HG03095 (cell line): ENCODE measurements around the gene HEXD.

Source experiments
- ATAC-seq: cut with Tn5 transposase; IDR thresholded peaks from one replicate; pipeline ENCODE4 v1.9.1; 2021; ENCODE audit warnings: moderate library complexity; ENCODE audit not compliant: unreplicated experiment

The HEXD gene

DNA sequence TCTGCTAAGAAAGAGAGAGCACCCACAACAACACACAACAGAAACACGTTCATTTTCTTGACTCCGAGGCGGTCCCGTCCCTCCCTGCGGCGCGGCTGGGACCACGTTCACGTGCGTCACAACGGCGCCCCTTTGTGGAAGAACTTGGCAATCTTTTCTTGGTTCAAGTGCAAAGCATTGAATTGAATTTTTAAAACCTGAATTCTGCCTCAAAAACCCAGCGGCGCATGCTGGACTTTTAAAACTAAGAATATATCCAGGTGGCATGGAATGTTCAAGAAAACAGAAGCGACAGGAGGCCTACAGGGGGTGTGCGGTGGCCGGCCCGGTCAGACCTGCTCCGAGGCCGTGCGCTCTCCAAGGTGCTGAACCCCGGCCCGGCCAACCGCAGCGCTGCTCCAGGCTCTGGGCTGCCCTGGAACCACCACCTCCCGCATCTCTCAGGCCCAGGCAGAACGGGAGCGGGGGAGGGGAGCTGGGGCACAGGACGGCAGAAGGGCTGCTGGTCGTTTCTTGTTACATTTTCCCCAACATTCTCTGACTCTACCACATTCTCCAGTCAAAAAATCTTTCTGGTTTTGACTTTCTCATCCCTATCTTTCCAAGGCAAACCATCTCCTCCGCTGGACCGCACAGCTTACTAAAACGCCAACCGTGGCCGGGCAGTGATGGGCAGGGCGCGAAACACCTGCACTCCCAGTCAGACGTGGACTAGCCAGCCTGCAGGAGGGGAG is 3.4 kb upstream of the HEXD start:
- ATAC-seq = no peak

- ATAC-seq = no peak
Observed at GRCh38 chr17:82415336-82415735, 2.8 kb upstream of the HEXD start.

DNA sequence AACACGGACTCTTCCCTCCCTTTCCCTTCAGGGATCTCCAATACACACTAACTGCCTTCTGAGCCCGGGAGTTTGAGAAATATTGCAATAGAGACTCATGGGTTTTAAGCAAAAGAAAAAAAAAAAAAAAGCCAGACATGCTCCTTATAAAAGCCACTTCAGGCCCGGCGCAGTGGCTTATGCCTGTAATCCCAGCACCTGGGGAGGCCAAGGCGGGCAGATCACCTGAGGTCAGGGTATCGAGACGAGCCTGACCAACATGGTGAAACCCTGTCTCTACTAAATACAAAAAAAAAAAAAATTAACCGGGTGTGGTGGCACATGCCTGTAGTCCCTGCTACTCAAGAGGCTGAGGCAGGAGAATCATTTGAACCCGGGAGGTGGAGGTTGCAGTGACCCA is 2.4 kb upstream of the HEXD start:
- ATAC-seq = no peak

GRCh38 chr17:82416264-82416663 is 1.9 kb upstream of the HEXD start:
- ATAC-seq = no peak

- ATAC-seq = no peak
Observed at GRCh38 chr17:82416771-82417170, 1.4 kb upstream of the HEXD start.

- ATAC-seq = no peak
Observed at GRCh38 chr17:82419540-82419939, 1.4 kb downstream of the HEXD start.

DNA sequence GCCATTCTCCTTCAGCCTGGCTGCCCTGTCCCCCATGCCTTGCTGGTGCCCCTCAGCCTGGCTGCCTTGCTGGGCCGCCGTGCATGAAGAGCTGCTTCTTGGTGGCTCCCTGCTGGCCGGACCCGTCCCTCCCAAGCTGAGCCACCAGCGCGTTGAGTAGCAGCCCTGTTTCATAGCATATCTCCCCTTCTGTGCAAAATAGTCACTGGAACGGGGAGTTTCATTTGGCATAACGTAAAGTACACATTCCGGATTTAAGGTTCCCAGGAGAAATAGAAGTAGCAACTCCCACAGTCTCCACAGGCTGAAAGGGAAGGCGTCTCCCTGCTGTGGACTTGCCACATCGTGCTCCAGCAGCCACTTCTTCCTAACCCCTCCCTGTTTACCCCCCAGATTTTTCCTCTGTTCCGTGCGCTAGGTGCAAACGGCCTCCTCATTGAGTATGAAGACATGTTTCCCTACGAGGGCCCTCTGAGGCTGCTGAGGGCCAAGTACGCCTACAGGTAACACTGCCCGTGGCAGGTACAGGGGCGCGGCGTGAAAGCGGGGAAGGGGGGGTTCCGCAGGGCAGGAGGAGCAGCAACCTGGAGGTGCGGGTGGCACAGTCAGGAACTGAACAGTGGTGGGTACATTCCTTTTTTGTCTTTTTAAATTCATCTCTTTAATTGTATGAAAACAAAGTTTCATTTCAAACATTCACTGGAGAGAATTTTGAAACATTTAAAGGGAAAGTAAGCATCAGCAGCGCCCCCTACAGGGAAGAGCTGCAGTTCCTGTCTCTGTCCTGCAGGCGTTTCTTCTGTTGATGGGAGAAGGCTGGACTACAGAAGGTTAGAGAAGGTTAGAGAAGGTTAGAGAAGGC is 6.1 kb downstream of the HEXD start:
- ATAC-seq = no peak

- ATAC-seq = no peak
Observed at GRCh38 chr17:82424863-82425159, 6.7 kb downstream of the HEXD start.

DNA sequence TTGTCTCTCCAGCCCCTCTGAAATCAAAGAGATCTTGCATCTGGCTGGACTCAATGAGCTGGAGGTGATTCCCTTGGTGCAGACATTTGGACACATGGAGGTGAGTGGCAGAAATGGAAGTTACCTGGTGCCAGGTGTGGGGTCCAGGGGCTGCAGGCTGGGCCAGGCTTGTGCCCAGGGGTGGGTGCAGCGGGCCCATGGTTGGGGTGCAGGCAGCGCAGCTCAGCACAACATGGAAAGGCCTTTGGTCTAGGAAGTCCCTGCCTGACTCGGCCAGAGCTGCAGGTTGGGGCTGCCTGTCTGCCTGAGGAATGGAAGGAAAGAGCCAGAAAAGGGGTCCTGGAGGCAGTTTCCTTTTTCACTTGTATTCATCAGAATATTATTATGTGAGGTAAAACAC is 10.4 kb downstream of the HEXD start:
- no peak for ATAC-seq

DNA sequence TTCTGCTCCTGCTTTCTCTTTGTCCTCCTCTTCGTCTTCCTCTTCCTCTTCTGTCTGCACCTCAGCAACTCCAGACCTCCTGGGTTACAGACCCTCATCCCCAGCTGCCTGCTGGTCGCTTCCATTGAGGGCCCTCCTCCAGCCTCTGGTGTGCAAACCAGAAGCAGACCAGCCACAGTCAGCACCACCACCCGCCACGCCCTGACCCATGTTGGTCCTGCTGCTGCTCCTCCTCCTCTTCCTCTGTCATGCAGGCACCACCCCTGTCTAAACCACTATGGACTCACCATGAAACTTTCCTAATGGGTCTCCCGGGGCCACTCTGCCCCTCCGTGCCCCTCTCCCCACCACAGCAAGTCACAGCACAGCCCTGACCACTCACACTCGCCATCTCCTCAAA is 11.7 kb downstream of the HEXD start:
- no peak for ATAC-seq

- ATAC-seq = no peak
Observed at GRCh38 chr17:82432017-82432416, 13.9 kb downstream of the HEXD start.

DNA sequence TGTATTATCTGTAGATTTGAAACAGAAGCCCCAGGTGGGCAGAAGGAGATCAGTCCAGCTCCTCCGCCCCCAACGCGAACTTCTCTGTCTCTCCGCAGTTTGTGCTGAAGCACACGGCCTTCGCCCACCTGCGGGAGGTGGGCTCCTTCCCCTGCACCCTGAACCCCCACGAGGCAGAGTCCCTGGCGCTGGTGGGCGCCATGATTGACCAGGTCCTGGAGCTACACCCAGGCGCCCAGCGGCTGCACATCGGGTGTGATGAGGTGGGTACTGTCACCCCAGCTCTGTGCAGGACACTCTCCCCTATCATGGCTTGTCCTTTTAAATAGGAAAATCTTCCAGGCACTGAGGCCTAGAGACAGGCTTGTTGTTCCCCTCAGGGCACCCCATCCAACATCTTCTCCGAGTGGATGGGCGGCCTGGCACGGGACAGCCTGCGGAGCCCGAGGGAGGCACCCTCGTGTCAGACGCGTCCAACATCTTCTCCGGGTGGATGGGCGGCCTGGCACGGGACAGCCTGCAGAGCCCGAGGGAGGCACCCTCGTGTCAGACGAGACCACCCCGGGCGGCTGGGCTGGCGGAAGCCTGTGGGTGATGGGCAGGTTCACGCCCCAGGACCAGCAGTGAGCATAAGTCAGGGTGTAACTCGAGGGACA is 15.5 kb downstream of the HEXD start:
- ATAC-seq = no peak

GRCh38 chr17:82434216-82434565 is 16.0 kb downstream of the HEXD start:
- no peak for ATAC-seq

DNA sequence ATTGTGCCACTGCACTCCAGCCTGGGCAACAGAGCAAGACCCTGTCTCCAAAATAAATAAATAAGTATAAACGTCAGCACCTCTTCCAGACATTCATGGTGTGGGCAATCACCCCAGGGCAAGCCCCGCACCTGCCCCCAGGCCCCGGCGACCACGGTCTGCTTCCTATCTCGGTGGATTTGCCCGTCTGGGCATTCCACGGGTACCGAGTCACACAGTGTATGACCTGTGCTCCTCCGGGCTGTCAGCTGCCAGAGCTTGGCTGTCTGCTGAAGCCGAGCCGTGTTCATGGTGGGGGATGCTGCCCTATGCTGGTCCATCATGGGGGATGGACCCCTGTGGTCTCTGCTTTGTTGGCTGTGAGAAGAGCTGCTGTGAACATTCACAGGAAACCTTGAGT is 17.0 kb downstream of the HEXD start:
- no peak for ATAC-seq

DNA sequence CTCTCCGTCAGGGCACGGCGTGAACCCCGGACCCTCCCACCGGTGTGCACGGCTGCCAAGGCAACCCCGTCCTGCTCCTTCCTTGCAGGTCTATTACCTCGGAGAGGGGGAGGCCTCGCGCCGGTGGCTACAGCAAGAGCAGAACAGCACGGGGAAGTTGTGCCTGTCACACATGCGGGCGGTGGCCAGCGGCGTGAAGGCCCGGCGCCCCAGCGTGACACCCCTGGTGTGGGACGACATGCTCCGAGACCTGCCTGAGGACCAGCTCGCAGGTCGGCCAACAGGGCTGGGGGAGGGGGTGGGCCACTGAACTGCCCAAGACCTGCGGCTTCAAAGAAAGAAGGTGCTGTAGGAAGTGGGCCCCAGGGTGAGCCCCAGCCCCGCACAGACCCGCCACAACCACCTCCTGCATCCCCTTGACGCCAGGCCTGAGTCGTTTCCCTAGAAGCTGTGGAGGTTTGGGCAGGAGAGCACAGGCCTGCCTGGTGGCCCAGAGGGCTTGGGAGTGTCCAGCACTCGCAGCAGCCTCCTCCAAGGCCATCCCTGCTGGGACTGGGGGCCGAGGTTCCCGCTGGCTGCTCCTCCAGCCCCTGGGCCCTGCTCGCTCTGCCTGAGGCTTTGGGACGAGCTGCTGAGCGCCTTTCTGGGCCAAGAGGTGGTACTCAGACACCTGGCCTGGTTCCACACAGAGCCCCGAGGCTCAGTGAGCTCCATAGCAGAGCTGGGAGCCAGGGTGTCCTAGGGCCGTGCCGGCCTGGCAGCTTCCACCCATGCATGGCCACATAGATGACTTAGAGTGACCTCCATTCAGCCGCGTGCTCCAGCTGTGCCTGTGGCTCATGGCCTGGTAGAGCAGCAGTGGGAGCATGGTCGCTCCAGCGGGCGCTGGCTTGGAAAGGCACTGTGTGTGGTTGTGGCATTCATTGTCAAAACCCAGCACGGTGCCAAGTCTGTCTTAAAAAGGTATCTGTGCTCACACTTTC is 17.7 kb downstream of the HEXD start:
- ATAC-seq = no peak

GRCh38 chr17:82436601-82437324 is 18.6 kb downstream of the HEXD start:
- no peak for ATAC-seq

DNA sequence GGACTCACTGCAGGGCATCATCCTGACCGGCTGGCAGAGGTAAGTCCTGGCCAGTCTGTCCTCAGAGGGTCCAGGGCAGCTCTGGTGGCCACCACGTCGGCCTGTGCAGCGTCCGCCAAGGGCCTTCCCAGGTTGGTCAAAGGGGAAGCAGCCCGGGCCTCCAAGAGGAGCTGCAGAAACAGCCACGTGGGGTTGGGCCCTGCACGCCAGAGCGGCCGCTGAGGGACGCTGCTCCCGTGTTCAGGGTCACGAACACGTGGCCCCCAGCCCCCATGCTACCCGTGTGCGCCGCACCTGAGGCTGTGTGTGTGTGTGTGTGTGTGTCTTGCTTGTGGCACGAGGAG is 19.1 kb downstream of the HEXD start:
- no peak for ATAC-seq

DNA sequence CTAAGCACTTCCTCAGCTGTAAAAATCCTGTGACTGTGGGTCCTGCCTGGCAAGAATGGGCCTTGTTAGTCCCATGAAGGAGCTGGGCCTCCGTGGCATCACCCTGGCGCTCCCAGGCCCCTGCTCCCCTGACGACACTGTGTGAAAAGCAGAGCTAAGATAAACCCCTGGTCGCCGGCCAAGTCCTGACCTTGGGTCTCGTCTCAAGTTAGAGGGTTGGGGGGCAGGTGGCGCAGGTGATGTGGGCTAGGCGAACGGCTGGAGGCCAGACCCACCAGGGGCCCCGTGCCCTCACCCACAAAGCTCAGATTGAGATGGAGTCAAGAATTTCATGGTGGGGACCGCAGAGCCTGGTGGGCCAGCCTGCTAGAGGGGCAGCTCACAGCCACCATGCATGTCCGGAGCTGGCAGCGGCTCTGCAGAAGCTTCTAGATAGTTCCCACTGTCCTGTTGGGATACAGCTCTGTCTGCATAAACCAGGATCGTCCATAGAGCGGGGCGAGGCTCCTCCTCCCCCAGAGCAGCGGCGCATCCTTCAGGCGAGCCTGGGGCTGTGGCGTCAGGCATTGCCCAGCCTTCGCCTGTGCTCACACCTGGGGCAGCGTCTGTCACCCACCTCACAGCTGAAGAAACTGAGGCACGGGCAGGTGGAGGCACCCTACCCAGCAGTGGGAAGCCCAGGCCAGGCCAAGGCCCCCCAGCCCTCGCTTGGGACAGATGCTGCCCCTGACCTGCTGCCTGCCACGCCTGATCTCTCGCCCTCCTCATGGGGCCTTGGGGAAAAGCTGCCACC is 20.4 kb downstream of the HEXD start:
- ATAC-seq = no peak

- no peak for ATAC-seq
Observed at GRCh38 chr17:82439194-82439828, 21.2 kb downstream of the HEXD start.
